ENCODE measurements around the gene NEU2.

Gene NEU2

GRCh38 chr2:233039212-233039845, 6.9 kb downstream of the NEU2 start:
- no peak for DNase-seq
- Histone ChIP-seq H3K4ac (ENCODE audit: low read depth, low read length) (no peak overlapping the region), H3K4me3 (ENCODE audit: low read length) (no peak overlapping the region), H3K27me3 (ENCODE audit: insufficient read depth, low read length, poor library complexity) (no peaks in the 10 kb centered on the region), H4K5ac (ENCODE audit: low read length) (no peak overlapping the region), H3K4me1 (ENCODE audit: control insufficient read depth, low read depth, low read length) (no peaks in the 10 kb centered on the region), H3K23ac (ENCODE audit: low read length) (no peak overlapping the region), H3K4me2 (ENCODE audit: low read length) (no peak overlapping the region), H2BK5ac (ENCODE audit: low read length) (no peak overlapping the region), H2BK15ac (replicated peaks; ENCODE audit: low read depth) (no peak overlapping the region), H3K27ac (ENCODE audit: low read depth, low read length) (no peak overlapping the region), H3K79me2 (ENCODE audit: control insufficient read depth, insufficient read depth, low read length) (no peaks in the 10 kb centered on the region), H2BK120ac (ENCODE audit: low read depth, low read length) (no peak overlapping the region), H3K9ac (ENCODE audit: low read length) (no peak overlapping the region), H3K36me3 (ENCODE audit: control insufficient read depth, insufficient read depth, low read length) (no peaks in the 10 kb centered on the region), H4K8ac (ENCODE audit: low read depth, low read length) (no peak overlapping the region), H3K18ac (ENCODE audit: low read length) (no peak overlapping the region), H2AK5ac (ENCODE audit: low read length) (no peak overlapping the region), H3K79me1 (ENCODE audit: low read length) (no peaks in the 10 kb centered on the region), H3K56ac (ENCODE audit: low read length) (no peak overlapping the region)
- no CpG with 5 or more reads among the region's 8 CpGs for WGBS (ENCODE audit: extremely low coverage, insufficient coverage, low lambda C conversion rate)

- H3K27me3 ChIP-seq (ENCODE audit: insufficient read depth, low read length, poor library complexity), result no peaks in the 10 kb centered on the region
- no peaks in the 10 kb centered on the region for H3K36me3 ChIP-seq (ENCODE audit: control insufficient read depth, insufficient read depth, low read length)
- no peaks in the 10 kb centered on the region for H3K79me2 ChIP-seq (ENCODE audit: control insufficient read depth, insufficient read depth, low read length)
- H3K79me1 ChIP-seq (ENCODE audit: low read length), result no peaks in the 10 kb centered on the region
- H2AK5ac ChIP-seq (ENCODE audit: low read length), result no peak overlapping the region
- H3K27ac ChIP-seq (ENCODE audit: low read depth, low read length), result no peak overlapping the region
- no peak overlapping the region for H4K8ac ChIP-seq (ENCODE audit: low read depth, low read length)
- no peaks in the 10 kb centered on the region for H3K4me1 ChIP-seq (ENCODE audit: control insufficient read depth, low read depth, low read length)
- H3K4ac ChIP-seq (ENCODE audit: low read depth, low read length), result no peak overlapping the region
- no peak overlapping the region for H3K56ac ChIP-seq (ENCODE audit: low read length)
- no peak overlapping the region for H3K4me3 ChIP-seq (ENCODE audit: low read length)
- no peak overlapping the region for H3K9ac ChIP-seq (ENCODE audit: low read length)
- no peak overlapping the region for H2BK120ac ChIP-seq (ENCODE audit: low read depth, low read length)
- no peak for DNase-seq
- no peak overlapping the region for H3K23ac ChIP-seq (ENCODE audit: low read length)
- H4K5ac ChIP-seq (ENCODE audit: low read length), result no peak overlapping the region
- H2BK5ac ChIP-seq (ENCODE audit: low read length), result no peak overlapping the region
- H3K18ac ChIP-seq (ENCODE audit: low read length), result no peak overlapping the region
- no peak overlapping the region for H2BK15ac ChIP-seq (replicated peaks; ENCODE audit: low read depth)
- H3K4me2 ChIP-seq (ENCODE audit: low read length), result no peak overlapping the region
- WGBS (ENCODE audit: extremely low coverage, insufficient coverage, low lambda C conversion rate), result no CpG with 5 or more reads among the region's 10 CpGs
Measured at GRCh38 chr2:233039846-233040530, 7.5 kb downstream of the NEU2 start.

- no peak overlapping the region for H3K18ac ChIP-seq (ENCODE audit: low read length)
- H3K4me1 ChIP-seq (ENCODE audit: control insufficient read depth, low read depth, low read length), result no peaks in the 10 kb centered on the region
- H2BK120ac ChIP-seq (ENCODE audit: low read depth, low read length), result no peak overlapping the region
- H3K36me3 ChIP-seq (ENCODE audit: control insufficient read depth, insufficient read depth, low read length), result no peaks in the 10 kb centered on the region
- no peak overlapping the region for H3K4ac ChIP-seq (ENCODE audit: low read depth, low read length)
- no peak overlapping the region for H2AK5ac ChIP-seq (ENCODE audit: low read length)
- WGBS (ENCODE audit: extremely low coverage, insufficient coverage, low lambda C conversion rate), result no CpG with 5 or more reads among the region's 4 CpGs
- H3K79me2 ChIP-seq (ENCODE audit: control insufficient read depth, insufficient read depth, low read length), result no peaks in the 10 kb centered on the region
- no peak overlapping the region for H3K23ac ChIP-seq (ENCODE audit: low read length)
- no peaks in the 10 kb centered on the region for H3K79me1 ChIP-seq (ENCODE audit: low read length)
- H3K27me3 ChIP-seq (ENCODE audit: insufficient read depth, low read length, poor library complexity), result no peaks in the 10 kb centered on the region
- H4K8ac ChIP-seq (ENCODE audit: low read depth, low read length), result no peak overlapping the region
- no peak overlapping the region for H2BK15ac ChIP-seq (replicated peaks; ENCODE audit: low read depth)
- H3K4me3 ChIP-seq (ENCODE audit: low read length), result no peak overlapping the region
- no peak overlapping the region for H3K56ac ChIP-seq (ENCODE audit: low read length)
- H2BK5ac ChIP-seq (ENCODE audit: low read length), result no peak overlapping the region
- no peak overlapping the region for H3K27ac ChIP-seq (ENCODE audit: low read depth, low read length)
- H3K9ac ChIP-seq (ENCODE audit: low read length), result no peak overlapping the region
- no peak for DNase-seq
- no peak overlapping the region for H4K5ac ChIP-seq (ENCODE audit: low read length)
- H3K4me2 ChIP-seq (ENCODE audit: low read length), result no peak overlapping the region
Measured at GRCh38 chr2:233040571-233040970, 8.1 kb downstream of the NEU2 start.

GRCh38 chr2:233041722-233042323, 9.4 kb downstream of the NEU2 start:
- H3K79me1 ChIP-seq (ENCODE audit: low read length), result no peaks in the 10 kb centered on the region
- no peak overlapping the region for H4K5ac ChIP-seq (ENCODE audit: low read length)
- H3K79me2 ChIP-seq (ENCODE audit: control insufficient read depth, insufficient read depth, low read length), result no peaks in the 10 kb centered on the region
- no peak overlapping the region for H2BK15ac ChIP-seq (replicated peaks; ENCODE audit: low read depth)
- WGBS (ENCODE audit: extremely low coverage, insufficient coverage, low lambda C conversion rate), result no CpG with 5 or more reads among the region's 10 CpGs
- H3K27me3 ChIP-seq (ENCODE audit: insufficient read depth, low read length, poor library complexity), result no peaks in the 10 kb centered on the region
- H4K8ac ChIP-seq (ENCODE audit: low read depth, low read length), result no peak overlapping the region
- no peaks in the 10 kb centered on the region for H3K36me3 ChIP-seq (ENCODE audit: control insufficient read depth, insufficient read depth, low read length)
- no peak overlapping the region for H3K23ac ChIP-seq (ENCODE audit: low read length)
- H2BK120ac ChIP-seq (ENCODE audit: low read depth, low read length), result no peak overlapping the region
- no peak overlapping the region for H3K4me2 ChIP-seq (ENCODE audit: low read length)
- no peak overlapping the region for H3K4ac ChIP-seq (ENCODE audit: low read depth, low read length)
- no peak overlapping the region for H3K18ac ChIP-seq (ENCODE audit: low read length)
- DNase-seq, result no peak
- H3K27ac ChIP-seq (ENCODE audit: low read depth, low read length), result no peak overlapping the region
- no peak overlapping the region for H3K56ac ChIP-seq (ENCODE audit: low read length)
- no peak overlapping the region for H2BK5ac ChIP-seq (ENCODE audit: low read length)
- H3K4me3 ChIP-seq (ENCODE audit: low read length), result no peak overlapping the region
- no peak overlapping the region for H3K9ac ChIP-seq (ENCODE audit: low read length)
- H3K4me1 ChIP-seq (ENCODE audit: control insufficient read depth, low read depth, low read length), result no peaks in the 10 kb centered on the region
- no peak overlapping the region for H2AK5ac ChIP-seq (ENCODE audit: low read length)

- H4K8ac ChIP-seq (ENCODE audit: low read depth, low read length), result no peak overlapping the region
- no peak overlapping the region for H2BK5ac ChIP-seq (ENCODE audit: low read length)
- no peak overlapping the region for H3K56ac ChIP-seq (ENCODE audit: low read length)
- no peak overlapping the region for H3K4me2 ChIP-seq (ENCODE audit: low read length)
- H3K4me3 ChIP-seq (ENCODE audit: low read length), result no peak overlapping the region
- H3K4ac ChIP-seq (ENCODE audit: low read depth, low read length), result no peak overlapping the region
- no peaks in the 10 kb centered on the region for H3K4me1 ChIP-seq (ENCODE audit: control insufficient read depth, low read depth, low read length)
- no peak overlapping the region for H4K5ac ChIP-seq (ENCODE audit: low read length)
- no peaks in the 10 kb centered on the region for H3K79me1 ChIP-seq (ENCODE audit: low read length)
- H3K79me2 ChIP-seq (ENCODE audit: control insufficient read depth, insufficient read depth, low read length), result no peaks in the 10 kb centered on the region
- H2AK5ac ChIP-seq (ENCODE audit: low read length), result no peak overlapping the region
- H2BK120ac ChIP-seq (ENCODE audit: low read depth, low read length), result no peak overlapping the region
- no peak overlapping the region for H3K9ac ChIP-seq (ENCODE audit: low read length)
- no peak for DNase-seq
- H3K36me3 ChIP-seq (ENCODE audit: control insufficient read depth, insufficient read depth, low read length), result no peaks in the 10 kb centered on the region
- no peak overlapping the region for H3K27ac ChIP-seq (ENCODE audit: low read depth, low read length)
- no peak overlapping the region for H3K23ac ChIP-seq (ENCODE audit: low read length)
- no peaks in the 10 kb centered on the region for H3K27me3 ChIP-seq (ENCODE audit: insufficient read depth, low read length, poor library complexity)
- no peak overlapping the region for H3K18ac ChIP-seq (ENCODE audit: low read length)
- no CpG with 5 or more reads among the region's 9 CpGs for WGBS (ENCODE audit: extremely low coverage, insufficient coverage, low lambda C conversion rate)
- H2BK15ac ChIP-seq (replicated peaks; ENCODE audit: low read depth), result no peak overlapping the region
Measured at GRCh38 chr2:233042549-233042948, 10.1 kb downstream of the NEU2 start.

Data from mesendoderm (in vitro differentiated cells).